GM15510 (cell line): ENCODE measurements around the gene IGF2BP1.

ENCODE experiments used
- POLR2A ChIP-seq: IDR thresholded peaks from 3 replicates; pipeline ENCODE4 v1.6.1; 2011; ENCODE audit warnings: borderline replicate concordance; ENCODE audit not compliant: insufficient read length; ENCODE audit errors: extremely low read depth

Gene IGF2BP1

DNA sequence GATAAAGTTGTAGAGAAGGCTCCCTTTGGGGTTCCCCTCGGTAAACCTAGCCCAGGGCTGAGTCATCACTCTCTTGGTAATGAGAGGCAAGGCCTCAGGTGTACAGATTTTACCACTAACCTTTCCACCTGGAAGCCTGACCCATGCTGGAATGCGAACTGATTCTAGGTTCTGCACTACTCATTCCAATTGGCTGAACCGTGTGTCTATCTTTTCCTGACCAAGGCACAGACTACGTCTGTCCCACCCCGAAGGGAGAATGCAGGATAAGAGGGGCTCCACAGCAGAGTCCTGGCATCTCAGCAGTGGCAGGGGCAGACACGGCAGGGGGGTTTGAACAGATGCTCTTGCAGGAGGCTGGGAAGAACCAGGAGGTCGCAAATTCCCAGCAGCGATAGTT lies 70.0 kb downstream of the IGF2BP1 start:
- no peak for TF ChIP-seq POLR2A

DNA sequence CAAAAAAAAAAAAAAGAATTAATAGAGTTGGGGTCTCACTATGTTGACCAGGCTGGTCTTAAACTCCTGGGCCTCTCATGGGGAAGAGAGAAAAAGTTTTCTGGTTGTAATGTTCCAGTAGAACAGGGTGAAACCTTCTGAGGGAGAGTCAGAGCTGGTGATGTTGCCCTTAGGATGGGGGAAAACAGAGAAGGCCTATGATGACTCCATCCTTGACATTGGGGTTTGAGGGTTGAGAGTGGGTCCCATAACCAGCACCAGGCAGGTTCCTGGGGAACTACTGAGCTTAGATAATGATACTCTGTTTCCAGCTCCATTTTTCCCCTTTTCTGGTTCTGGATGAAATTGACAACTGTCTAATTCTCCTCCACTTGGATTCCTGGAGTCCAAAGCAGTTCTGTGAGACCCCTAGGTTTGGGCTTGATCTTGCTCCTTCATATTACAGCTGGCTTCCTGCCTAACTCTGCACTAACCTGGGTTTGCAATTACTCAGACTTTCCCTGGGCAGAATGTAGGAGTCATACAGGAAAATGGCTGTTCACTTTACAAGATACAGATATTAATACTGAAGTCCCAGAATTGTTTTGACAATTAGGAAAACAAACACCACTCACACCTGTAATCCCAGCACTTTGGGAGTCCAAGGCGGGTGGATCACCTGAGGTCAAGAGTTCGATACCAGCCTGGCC lies 72.5 kb downstream of the IGF2BP1 start:
- no peak for TF ChIP-seq POLR2A

DNA sequence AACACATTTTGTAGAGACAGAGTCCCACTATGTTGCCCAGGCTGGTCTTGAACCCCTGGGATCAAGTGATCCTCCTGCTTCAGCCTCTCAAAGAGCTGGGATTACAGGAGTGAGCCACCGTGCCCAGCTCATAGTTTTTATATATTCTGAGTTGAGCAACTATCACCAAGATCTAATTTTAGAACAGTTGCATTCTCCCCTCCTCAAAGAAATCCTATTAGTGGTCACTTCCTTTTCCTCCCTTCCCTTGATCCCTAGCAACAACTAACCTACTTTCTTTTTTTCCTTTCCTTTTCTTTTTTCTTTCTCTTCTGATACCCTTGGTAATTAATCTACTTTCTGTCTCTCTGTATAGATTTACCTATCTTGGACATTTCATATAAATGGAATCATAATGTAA lies 73.9 kb downstream of the IGF2BP1 start:
- no peak for TF ChIP-seq POLR2A

DNA sequence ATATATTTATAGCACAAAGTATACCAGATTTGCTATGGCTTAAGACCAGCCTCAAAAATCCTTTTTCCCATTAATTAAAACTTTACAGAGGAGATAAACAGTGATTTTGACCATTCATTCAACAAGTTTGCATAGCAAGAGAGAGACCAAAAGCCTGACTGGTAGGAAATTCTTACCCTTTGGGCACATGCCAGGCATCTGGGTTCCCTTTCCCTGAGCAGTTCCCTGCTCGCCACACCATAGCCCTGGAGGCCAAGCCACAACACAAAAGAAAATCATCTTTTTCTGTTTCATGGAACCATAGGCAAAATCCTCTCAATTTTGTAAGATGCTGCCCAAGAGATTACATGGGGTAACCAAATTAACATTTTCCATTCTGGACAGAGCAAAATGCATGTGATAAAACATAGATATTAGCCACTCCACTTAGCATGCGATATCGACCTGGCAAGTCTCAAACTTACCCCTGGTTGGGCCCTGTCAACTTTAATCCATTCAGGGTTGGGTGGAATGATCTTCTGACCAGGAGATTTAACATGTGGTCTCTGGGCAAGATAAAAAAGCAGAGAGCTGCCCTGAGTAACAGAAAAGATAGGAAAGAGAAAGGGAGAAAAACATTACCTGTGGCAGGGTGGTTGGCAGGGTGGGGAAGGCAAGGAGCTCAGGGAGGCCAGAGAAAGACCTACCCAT lies 77.8 kb downstream of the IGF2BP1 start:
- no peak for TF ChIP-seq POLR2A

DNA sequence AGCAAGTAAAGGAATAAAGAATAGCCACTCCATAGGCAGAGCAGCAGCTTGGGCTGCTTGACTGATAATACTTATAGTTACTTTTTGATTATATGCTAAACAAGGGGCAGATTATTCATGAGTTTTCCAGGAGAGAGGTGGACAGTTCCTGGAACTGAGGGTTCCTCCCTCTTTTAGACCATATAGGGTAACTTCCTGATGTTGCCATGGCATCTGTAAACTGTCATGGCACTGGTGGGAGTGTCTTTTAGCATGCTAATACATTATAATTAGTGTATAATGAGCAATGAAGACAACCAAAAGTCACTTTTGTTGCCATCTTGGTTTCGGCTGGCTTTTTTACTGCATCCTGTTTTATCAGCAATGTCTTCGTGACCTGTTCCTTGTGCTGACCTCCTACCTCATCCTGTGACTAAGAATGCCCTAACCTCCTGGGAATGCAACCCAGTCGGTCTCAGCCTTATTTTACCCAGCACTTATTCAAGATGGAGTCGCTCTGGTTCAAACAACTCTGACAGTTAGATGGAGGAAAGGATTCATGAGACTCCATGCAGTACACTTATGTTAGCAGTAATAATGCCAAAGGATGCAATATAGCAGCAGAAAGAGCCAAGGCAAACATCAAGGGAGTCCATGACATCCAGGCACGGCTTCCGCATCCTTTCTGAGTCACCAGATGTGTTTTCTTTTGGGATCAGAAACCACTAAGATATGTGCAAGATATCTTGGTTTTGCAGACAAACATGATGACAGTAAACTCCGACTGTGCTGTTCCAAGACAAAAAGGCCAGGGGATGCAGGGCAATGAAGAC lies 79.6 kb downstream of the IGF2BP1 start:
- TF ChIP-seq POLR2A = no peak

DNA sequence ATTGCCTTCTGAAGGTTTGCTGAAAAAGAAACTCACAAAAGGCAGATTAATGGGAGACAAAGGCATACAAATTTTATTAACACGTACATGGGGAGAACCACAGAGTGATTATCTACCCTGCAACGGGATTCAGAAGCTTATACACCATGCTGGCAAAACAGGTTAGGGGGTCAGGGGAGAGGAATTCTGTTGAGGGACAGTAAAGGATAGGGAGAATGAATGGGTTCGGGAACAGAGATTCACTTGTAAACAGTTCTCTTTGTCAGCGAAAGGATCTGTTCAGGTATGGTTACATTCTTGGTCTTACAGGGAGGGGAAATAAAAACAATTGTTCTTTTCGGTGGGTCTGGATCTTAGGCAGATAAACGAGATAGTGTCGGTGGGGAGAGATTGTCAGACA lies 81.1 kb downstream of the IGF2BP1 start:
- TF ChIP-seq POLR2A = no peak

DNA sequence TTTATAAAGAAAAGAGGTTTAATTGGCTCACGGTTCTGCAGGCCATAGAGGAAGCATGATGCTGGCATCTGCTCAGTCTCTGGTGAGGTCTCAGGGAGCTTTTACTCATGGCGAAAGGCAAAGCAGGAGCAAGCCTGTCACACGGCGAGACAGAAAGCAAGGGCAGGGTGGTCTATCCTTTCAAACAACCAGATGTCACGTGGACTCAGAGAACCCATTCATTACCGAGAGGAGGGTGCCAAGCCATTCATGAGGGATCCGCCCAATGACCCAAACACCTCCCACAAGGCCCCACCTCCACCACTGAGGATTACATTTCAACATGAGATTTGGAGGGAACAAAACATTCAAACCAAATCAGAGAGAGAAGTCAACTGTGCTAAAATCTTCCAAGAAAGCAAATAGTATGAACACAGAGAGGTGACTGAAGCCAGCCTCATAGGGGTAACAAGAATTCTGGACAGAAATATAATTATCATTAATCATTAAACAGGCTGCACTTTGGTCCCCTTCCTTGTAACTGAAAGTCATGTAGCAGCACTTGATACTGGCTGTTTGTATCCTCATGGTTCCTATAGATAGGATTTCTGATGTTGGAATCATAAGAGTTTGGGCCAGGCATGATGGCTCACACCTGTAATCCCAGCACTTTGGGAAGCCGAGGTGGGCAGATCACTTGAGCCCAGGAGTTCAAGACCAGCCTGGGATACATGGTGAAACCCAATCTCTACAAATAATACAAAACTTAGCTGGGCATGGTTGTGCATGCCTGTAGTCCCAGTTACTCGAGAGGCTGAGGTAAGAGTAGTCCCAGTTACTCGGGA lies 82.9 kb downstream of the IGF2BP1 start:
- no peak for TF ChIP-seq POLR2A

DNA sequence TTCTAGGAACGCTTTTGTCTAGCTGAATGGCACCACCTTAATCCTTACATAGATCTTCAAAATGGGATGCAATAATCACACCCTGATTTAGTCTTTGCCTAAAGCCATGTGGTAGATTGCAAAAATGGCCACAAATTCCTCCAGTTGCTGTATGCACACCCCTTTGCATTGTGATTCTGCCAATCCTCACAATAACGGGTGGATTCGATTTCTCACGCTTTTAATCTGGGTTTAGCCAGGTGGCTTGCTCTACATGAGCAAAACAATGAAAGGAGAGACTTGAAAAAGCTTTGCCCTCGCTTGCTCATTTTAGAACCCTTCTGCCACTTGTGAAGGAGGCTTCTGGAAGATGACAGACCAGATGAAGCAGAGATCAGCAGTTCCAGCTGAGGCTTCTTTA lies 85.0 kb downstream of the IGF2BP1 start:
- no peak for TF ChIP-seq POLR2A

DNA sequence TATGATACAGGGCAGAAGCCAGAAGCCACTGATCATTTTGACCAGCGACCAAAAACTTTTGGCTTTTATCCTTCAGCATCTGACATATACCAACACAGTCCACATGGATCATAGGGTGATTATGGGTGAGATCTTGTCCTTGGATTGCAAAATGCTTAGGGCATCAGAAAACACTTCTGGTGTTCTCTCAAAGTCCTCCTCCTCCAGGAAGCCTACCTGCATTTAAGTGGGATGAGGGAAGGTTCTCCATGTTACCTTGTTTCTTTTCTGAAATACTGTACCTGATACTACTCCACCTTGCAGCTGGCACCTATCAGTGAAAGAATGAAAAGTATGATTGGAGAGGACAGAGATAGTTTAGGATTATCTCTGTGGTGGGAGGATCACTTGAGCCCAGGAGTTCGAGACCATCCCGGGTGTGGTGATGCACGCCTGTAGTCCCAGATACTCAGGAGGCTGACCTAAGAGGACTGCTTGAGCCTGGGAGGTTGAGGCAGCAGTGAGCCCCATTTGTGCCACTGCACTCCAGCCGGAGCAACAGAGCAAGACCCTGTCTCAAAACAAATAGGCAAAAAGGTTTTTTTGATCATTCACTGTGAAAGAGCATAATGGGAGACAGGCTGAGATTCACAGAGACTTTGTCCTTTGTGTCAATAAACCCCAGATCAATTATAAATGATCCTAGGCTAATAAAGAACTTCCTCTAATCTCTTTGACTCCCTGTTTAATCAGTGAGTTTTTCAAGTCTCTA lies 88.6 kb downstream of the IGF2BP1 start:
- TF ChIP-seq POLR2A = no peak

DNA sequence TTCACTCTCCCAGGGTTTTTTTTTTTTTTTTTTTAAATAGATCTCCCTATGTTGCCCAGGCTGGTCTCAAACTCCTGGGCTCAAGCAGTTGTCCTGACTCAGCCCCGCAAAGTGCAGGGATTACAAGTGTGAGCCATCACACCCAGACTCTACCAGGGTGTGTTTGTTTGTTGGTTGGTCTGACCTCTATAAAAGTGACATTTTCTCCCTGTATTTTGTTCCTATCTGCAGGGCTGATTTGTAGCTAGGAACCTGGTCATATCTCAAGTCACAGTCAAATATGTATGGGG lies 89.1 kb downstream of the IGF2BP1 start:
- no peak for TF ChIP-seq POLR2A

DNA sequence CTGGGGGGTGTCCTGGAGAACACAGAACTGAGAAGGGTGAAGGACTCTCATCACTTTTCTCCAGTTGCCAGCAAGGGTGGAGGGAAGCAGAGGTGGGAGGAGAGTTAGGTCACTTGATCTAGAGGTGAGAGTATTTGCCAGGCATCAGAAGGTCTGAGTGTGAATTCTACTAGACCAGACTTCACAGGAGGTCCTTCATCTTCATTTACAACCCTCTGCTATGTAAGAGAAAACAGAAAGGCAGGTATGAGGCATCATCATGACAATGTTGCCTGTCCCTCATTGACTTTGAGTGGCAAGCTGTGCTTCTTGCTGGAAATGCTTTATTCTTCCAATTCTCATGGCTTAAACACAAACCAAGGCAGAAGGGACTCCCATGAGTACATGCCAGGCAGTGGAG lies 89.5 kb downstream of the IGF2BP1 start:
- TF ChIP-seq POLR2A = no peak

DNA sequence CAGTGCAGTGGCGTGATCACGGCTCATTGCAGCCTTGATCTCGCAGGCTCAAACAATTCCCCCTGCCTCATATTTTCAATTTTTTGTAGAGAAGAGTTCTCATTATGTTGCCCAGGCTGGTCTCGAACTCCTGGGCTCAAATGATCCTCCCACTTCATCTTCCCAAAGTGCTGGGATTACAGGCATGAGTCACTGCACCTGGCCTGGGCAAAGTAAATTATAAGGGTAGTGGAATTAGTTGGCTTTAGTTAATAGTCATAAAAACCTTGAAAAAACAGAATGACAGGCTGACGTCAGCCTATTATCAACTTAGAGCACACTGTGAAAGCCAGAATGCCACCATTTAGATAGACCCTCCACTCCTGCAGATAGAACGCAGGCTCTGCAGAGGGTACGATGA lies 91.9 kb downstream of the IGF2BP1 start:
- TF ChIP-seq POLR2A = no peak

DNA sequence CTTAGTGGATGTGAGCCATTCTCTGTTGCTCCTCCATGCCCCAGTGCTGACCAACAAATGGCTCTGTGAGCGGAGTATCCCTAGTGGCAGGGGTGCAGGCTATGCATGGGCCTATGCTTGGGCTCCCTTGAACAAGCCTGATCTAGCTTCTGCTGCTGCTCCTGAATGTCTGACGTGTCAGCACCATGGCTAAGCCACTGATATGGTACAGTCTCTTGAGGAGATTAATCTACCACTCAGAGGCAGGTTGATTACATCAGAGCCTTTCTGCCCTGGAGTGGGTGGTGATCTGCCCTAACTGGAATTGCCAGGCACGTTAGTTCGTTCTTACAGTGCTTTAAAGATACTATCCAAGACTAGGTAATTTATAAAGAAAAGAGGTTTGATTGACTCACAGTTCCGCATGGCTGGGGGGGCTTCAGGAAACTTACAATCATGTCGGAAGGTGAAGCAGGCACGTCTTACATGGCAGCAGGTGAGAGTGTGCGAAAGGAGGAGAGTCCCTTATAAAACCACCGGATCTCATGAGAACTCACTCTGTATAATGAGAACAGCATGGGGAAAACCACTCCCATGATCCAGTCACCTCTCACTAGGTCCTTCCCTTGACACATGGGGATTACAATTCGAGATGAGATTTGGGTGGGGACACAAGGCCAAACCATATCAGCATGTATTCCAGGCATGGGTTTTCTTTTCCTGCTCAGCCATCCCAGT lies 93.9 kb downstream of the IGF2BP1 start:
- TF ChIP-seq POLR2A = no peak

DNA sequence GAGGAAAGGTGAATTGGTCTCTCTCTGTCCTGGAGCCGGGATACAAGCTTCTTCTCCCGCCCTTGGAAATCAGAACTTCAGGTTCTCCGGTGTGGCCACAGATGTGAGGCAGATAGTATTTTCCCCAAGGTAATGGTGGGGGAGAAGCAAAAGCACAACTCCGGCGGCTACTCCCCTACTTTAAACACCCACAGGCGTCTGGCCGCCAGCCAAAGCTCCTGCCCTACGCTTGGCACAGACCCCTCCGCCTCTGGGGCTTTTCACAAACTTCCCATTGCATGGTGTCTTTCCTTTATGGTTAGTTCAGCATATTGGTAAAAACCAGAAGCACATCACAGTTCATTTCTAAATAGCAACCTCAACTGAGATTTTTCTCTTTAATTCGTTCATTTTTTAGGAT lies 95.9 kb downstream of the IGF2BP1 start:
- no peak for TF ChIP-seq POLR2A
